ENCODE data around the gene FAM83C.

DNA sequence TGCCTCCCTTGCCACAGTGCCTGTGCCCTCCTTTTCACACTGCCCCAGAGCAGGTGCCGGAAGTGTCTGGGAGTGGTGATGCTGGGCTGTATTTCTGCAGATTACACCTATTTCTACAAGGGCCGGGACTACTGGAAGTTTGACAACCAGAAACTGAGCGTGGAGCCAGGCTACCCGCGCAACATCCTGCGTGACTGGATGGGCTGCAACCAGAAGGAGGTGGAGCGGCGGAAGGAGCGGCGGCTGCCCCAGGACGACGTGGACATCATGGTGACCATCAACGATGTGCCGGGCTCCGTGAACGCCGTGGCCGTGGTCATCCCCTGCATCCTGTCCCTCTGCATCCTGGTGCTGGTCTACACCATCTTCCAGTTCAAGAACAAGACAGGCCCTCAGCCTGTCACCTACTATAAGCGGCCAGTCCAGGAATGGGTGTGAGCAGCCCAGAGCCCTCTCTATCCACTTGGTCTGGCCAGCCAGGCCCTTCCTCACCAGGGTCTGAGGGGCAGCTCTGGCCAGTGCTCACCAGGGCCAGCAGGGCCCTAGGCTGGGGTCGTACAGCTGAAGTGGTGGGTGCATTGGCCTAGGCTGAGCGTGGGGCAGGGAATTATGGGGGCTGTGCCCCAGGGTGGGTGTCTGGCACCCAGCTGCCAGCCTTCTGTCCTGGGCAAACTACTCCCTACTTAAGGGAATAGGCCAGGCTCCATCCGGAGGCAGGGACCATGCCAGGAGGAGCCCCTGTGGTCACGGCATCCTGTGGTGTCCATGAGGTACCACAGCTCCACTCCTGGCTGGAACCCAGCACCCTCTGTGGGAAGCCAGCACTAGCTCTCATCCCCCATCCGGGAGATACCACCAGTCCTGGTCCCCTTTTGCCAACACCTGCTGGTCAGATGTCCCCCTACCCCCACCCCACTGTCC is 17.8 kb downstream of the FAM83C start:
- no peak for TF ChIP-seq EZH2 (optimal IDR thresholded peaks at IDR 0.05; ENCODE audit: low read depth, low read length)
- TF ChIP-seq, protein P1, sequence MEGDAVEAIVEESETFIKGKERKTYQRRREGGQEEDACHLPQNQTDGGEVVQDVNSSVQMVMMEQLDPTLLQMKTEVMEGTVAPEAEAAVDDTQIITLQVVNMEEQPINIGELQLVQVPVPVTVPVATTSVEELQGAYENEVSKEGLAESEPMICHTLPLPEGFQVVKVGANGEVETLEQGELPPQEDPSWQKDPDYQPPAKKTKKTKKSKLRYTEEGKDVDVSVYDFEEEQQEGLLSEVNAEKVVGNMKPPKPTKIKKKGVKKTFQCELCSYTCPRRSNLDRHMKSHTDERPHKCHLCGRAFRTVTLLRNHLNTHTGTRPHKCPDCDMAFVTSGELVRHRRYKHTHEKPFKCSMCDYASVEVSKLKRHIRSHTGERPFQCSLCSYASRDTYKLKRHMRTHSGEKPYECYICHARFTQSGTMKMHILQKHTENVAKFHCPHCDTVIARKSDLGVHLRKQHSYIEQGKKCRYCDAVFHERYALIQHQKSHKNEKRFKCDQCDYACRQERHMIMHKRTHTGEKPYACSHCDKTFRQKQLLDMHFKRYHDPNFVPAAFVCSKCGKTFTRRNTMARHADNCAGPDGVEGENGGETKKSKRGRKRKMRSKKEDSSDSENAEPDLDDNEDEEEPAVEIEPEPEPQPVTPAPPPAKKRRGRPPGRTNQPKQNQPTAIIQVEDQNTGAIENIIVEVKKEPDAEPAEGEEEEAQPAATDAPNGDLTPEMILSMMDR (IDR thresholded peaks at IDR 0.05; ENCODE audit: low read length): no peak
- no peak for TF ChIP-seq EZH2phosphoT487 (IDR thresholded peaks at IDR 0.05; ENCODE audit: low read length)

All from MM.1S (cell line).